LNCAP (cell line): ENCODE results near the gene SYNPO.

ENCODE experiments used
- CTCF ChIP-seq: fragments of 450-650 bp; IDR thresholded peaks from 2 replicates; pipeline ENCODE4 v1.5.1; 2017; ENCODE audit warnings: mild to moderate bottlenecking

The SYNPO gene

GRCh38 chr5:150648294-150649107 lies 8.0 kb downstream of the SYNPO start:
- TF ChIP-seq CTCF: no peak

DNA sequence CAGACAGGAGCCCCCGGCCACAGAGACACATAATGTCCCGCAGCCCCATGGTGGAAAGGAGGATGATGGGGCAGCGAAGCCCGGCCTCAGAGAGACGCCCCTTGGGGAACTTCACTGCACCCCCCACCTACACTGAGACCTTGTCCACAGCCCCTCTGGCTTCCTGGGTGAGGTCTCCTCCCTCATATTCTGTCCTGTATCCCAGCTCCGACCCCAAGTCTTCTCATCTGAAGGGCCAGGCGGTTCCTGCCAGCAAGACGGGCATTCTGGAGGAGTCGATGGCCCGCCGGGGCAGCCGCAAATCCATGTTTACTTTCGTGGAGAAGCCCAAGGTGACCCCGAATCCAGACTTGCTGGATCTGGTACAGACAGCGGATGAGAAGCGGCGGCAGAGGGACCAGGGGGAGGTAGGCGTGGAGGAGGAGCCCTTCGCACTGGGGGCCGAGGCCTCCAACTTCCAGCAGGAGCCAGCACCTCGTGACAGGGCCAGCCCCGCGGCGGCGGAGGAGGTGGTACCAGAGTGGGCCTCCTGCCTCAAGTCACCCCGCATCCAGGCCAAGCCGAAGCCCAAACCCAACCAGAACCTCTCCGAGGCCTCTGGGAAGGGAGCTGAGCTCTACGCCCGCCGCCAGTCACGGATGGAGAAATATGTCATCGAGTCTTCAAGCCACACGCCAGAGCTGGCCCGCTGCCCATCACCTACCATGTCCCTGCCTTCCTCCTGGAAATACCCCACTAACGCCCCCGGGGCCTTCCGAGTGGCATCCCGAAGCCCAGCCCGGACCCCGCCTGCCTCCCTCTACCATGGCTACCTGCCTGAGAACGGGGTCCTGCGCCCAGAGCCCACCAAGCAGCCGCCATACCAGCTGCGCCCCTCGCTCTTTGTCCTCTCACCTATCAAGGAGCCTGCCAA lies 8.9 kb downstream of the SYNPO start:
- TF ChIP-seq CTCF: no peak

DNA sequence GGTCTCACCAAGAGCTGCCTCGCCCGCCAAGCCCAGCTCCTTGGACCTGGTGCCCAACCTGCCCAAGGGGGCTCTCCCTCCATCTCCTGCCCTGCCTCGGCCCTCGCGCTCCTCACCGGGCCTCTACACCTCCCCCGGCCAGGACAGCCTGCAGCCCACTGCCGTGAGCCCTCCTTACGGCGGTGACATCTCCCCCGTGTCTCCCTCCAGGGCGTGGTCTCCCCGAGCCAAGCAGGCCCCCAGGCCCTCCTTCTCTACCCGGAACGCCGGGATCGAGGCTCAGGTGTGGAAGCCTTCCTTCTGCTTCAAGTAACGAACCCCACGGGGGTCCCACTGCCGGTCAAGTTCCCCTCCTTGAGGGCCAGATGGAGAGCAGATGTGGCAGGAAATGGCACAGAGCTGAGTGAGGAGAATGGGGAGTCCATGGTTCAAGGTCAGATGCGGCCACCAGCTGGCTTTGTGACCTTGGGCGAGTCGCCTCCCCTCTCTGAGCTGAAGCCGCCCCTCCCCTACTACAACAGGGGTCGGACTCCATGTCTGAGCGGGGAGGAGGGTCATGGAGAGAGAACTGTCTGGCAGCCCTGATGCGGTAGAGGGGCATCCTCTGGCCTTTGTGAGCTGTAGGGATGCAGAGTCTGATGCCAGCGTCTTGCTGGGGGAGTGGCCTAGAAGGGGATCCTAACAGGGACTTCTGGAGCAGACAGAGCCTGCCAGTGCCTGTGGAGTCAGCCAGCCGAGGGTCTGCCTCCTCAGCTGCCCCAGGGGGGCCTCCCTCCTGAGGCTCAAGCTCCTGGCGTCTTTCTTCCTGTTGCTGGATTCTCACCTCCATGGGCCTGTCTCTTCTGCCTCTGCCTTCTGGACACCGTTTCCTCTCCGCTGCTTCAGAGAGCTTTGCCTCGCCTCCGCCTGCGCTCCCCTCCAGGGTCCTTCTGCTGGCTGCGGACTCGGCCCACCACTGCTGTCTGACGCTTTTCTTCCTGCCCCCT lies 9.9 kb downstream of the SYNPO start:
- TF ChIP-seq CTCF: no peak

GRCh38 chr5:150651382-150651781 lies 10.9 kb downstream of the SYNPO start:
- no peak for TF ChIP-seq CTCF

DNA sequence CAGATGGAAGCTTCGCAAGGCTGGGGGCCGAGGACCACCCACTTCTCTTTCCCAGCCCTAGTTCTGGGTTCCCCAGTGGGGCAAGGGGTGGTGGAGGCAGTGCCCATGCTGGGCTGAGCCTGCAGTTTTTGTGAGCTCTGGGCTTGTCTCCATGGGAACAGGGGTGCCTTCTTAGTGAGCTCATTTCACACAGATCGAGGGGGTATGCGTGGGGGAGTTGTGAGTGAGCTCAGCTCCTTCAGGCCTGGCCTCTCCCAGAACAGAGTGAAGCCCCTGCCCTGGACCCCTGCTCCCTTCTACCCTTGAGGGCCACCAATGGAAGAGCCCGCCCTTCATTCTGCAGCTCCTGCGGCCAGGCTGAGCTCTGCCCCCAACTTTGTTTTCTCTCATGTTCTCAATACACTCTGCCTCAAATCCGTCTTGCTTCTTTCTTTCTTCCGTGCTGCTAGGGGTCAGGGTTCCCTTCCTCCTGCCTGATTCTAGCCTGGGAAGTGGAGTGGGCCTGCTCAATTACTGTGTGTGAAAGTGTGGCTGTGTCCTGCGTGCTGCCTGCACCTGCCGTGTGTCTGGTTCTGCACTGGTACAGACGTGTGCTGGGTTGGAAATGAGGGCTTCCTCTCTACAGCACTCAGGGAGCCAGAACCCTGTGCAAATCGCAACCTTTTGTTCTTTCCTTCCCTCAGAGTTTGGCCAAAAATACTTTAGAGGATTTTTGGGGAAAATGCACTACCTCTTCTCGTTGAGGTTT lies 11.6 kb downstream of the SYNPO start:
- TF ChIP-seq CTCF: no peak

- TF ChIP-seq CTCF: no peak
These were observed 12.8 kb downstream of the SYNPO start for GRCh38 chr5:150653145-150653761.
